Immature natural killer cell (primary cell): Measurements from ENCODE around the gene MTAP. TPM values are rescaled to one million over a fixed set of nuclear protein-coding genes. Genes with fewer than 3 reads are reported as not detected.

Experiments used
- DNase-seq, 3 donors: peaks; one replicate each; pipeline ENCODE4 v3.0.0; 2022; ENCODE audit warnings: mixed read lengths in 1 of 3
- H3K27ac Mint-ChIP-seq, 6 donors: one replicate each; pipeline ENCODE4 v1.8.0; 2020; ENCODE audit warnings: mixed read lengths in 6 of 6, mild to moderate bottlenecking in 5 of 6, inconsistent platforms in 4 of 6, moderate library complexity in 3 of 6
- H3K27me3 Mint-ChIP-seq, 3 donors: one replicate each; pipeline ENCODE4 v1.8.0; 2020 to 2021; ENCODE audit warnings: low read depth in 3 of 3, mild to moderate bottlenecking in 3 of 3, mixed read lengths in 3 of 3, moderate library complexity in 3 of 3, inconsistent platforms in 1 of 3
- H3K36me3 Mint-ChIP-seq, 3 donors: one replicate each; pipeline ENCODE4 v1.8.0; 2020; ENCODE audit warnings: mixed read lengths in 3 of 3, inconsistent platforms in 2 of 3, mild to moderate bottlenecking in 2 of 3
- H3K4me1 Mint-ChIP-seq, 2 donors: one replicate each; pipeline ENCODE4 v1.8.0; 2020; ENCODE audit warnings: inconsistent platforms in 2 of 2, mild to moderate bottlenecking in 2 of 2, mixed read lengths in 2 of 2, moderate library complexity in 1 of 2
- H3K4me3 Mint-ChIP-seq, 5 donors: one replicate each; pipeline ENCODE4 v1.8.0; 2020; ENCODE audit warnings: mild to moderate bottlenecking in 5 of 5, mixed read lengths in 5 of 5, inconsistent platforms in 3 of 5, moderate library complexity in 3 of 5
- H3K9me3 Mint-ChIP-seq, 6 donors: one replicate each; pipeline ENCODE4 v1.8.0; 2020; ENCODE audit warnings: mild to moderate bottlenecking in 6 of 6, mixed read lengths in 6 of 6, inconsistent platforms in 4 of 6, moderate library complexity in 3 of 6
- polyA plus RNA-seq, 3 donors: library from polyadenylated mRNA; unstranded; fragments of 300-500 nt; fragmentation: Illumina TruSeq; gene quantifications; one replicate each; pipeline ENCODE4 v1.2.3, GENCODE V29; 2021

The MTAP gene
- polyA plus RNA-seq, 3 donors from 2014 or later: 7.3 to 10.6 (median 8.6) TPM

- H3K9me3 Mint-ChIP-seq: peaks cover 9 to 42% (median 16%) of the 10 kb centered on the region in 6 donors
- peaks cover 19 to 33% of the 10 kb centered on the region in 2 donors for H3K4me1 Mint-ChIP-seq
- H3K27ac Mint-ChIP-seq: peak overlapping the region in 1 of 6 donors; percentile 23
- H3K27me3 Mint-ChIP-seq: peaks cover 56 to 83% (median 63%) of the 10 kb centered on the region in 3 donors
- H3K4me3 Mint-ChIP-seq: peak overlapping the region; percentile 43 to 79 (median 61)
- H3K36me3 Mint-ChIP-seq: peaks cover under 1 to 5% (median 1%) of the 10 kb centered on the region in 3 donors
- DNase-seq: no peak
These were observed 163.0 kb downstream of the MTAP start for GRCh38 chr9:21965401-21965951.

GRCh38 chr9:21966140-21966851 is 163.9 kb downstream of the MTAP start:
- no peak for DNase-seq
- peaks cover 60 to 82% (median 69%) of the 10 kb centered on the region in 3 donors for H3K27me3 Mint-ChIP-seq
- peak overlapping the region in 2 of 5 donors; percentile 1 to 38 for H3K4me3 Mint-ChIP-seq
- peaks cover 10 to 45% (median 16%) of the 10 kb centered on the region in 6 donors for H3K9me3 Mint-ChIP-seq
- H3K36me3 Mint-ChIP-seq: peaks cover 0 to 7% (median 0%) of the 10 kb centered on the region in 3 donors
- H3K4me1 Mint-ChIP-seq: peaks cover 20 to 36% of the 10 kb centered on the region in 2 donors
- no peak overlapping the region for H3K27ac Mint-ChIP-seq

GRCh38 chr9:21967169-21967568 is 164.7 kb downstream of the MTAP start:
- peaks cover 22 to 38% of the 10 kb centered on the region in 2 donors for H3K4me1 Mint-ChIP-seq
- H3K27ac Mint-ChIP-seq: no peak overlapping the region
- H3K9me3 Mint-ChIP-seq: peaks cover 10 to 51% (median 15%) of the 10 kb centered on the region in 6 donors
- peak overlapping the region in 1 of 5 donors; percentile 43 for H3K4me3 Mint-ChIP-seq
- H3K27me3 Mint-ChIP-seq: peaks cover 64 to 87% (median 72%) of the 10 kb centered on the region in 3 donors
- no peak for DNase-seq
- peaks cover 0 to 9% (median 0%) of the 10 kb centered on the region in 3 donors for H3K36me3 Mint-ChIP-seq

- H3K4me1 Mint-ChIP-seq: peaks cover 22 to 38% of the 10 kb centered on the region in 2 donors
- peaks cover 64 to 89% (median 73%) of the 10 kb centered on the region in 3 donors for H3K27me3 Mint-ChIP-seq
- H3K27ac Mint-ChIP-seq: no peak overlapping the region
- no peak for DNase-seq
- peaks cover 0 to 9% (median 0%) of the 10 kb centered on the region in 3 donors for H3K36me3 Mint-ChIP-seq
- peaks cover 9 to 54% (median 15%) of the 10 kb centered on the region in 6 donors for H3K9me3 Mint-ChIP-seq
- H3K4me3 Mint-ChIP-seq: peak overlapping the region in 2 of 5 donors; percentile 43 to 57
These were observed 165.3 kb downstream of the MTAP start for GRCh38 chr9:21967702-21968101.

GRCh38 chr9:21968331-21969010 is 166.0 kb downstream of the MTAP start:
- Mint-ChIP-seq H3K27me3 (peaks cover 66 to 88% (median 72%) of the 10 kb centered on the region in 3 donors), H3K36me3 (peaks cover 0 to 9% (median 0%) of the 10 kb centered on the region in 3 donors), H3K4me1 (peaks cover 22 to 41% of the 10 kb centered on the region in 2 donors), H3K4me3 (peak overlapping the region; percentile 0 to 58 (median 31)), H3K9me3 (peaks cover 5 to 46% (median 12%) of the 10 kb centered on the region in 6 donors), H3K27ac (peak overlapping the region in 1 of 6 donors; percentile 39)
- DNase-seq: no peak

GRCh38 chr9:21969011-21969940 is 166.8 kb downstream of the MTAP start:
- DNase-seq: no peak
- peak overlapping the region in 1 of 6 donors; percentile 39 for H3K27ac Mint-ChIP-seq
- H3K9me3 Mint-ChIP-seq: peaks cover 0 to 41% (median 11%) of the 10 kb centered on the region in 6 donors
- peak overlapping the region in 3 of 5 donors; percentile 0 to 36 (median 8) for H3K4me3 Mint-ChIP-seq
- peaks cover 25 to 45% of the 10 kb centered on the region in 2 donors for H3K4me1 Mint-ChIP-seq
- peaks cover 0 to 9% (median 0%) of the 10 kb centered on the region in 3 donors for H3K36me3 Mint-ChIP-seq
- peaks cover 63 to 89% (median 68%) of the 10 kb centered on the region in 3 donors for H3K27me3 Mint-ChIP-seq

GRCh38 chr9:21969951-21970799 is 167.7 kb downstream of the MTAP start:
- no peak overlapping the region for H3K27ac Mint-ChIP-seq
- peaks cover 0 to 9% (median 0%) of the 10 kb centered on the region in 3 donors for H3K36me3 Mint-ChIP-seq
- H3K4me3 Mint-ChIP-seq: no peak overlapping the region

GRCh38 chr9:21970800-21971640 is 168.6 kb downstream of the MTAP start:
- Mint-ChIP-seq H3K36me3 (peaks cover 0 to 9% (median 0%) of the 10 kb centered on the region in 3 donors), H3K4me1 (peaks cover 26 to 51% of the 10 kb centered on the region in 2 donors), H3K27ac (peak overlapping the region in 2 of 6 donors; percentile 5 to 11), H3K27me3 (peaks cover 57 to 87% (median 72%) of the 10 kb centered on the region in 3 donors), H3K9me3 (peaks cover 0 to 41% (median 10%) of the 10 kb centered on the region in 6 donors), H3K4me3 (peak overlapping the region in 1 of 5 donors; percentile 46)
- DNase-seq: no peak

More at GRCh38 chr9:21969951-21970799, 167.7 kb downstream of the MTAP start:
- Mint-ChIP-seq H3K9me3 (peaks cover 0 to 41% (median 10%) of the 10 kb centered on the region in 6 donors), H3K4me1 (peaks cover 26 to 52% of the 10 kb centered on the region in 2 donors), H3K27me3 (peaks cover 58 to 87% (median 72%) of the 10 kb centered on the region in 3 donors)
- DNase-seq: no peak

GRCh38 chr9:21972361-21972760 is 169.9 kb downstream of the MTAP start:
- peaks cover 0 to 9% (median 0%) of the 10 kb centered on the region in 3 donors for H3K36me3 Mint-ChIP-seq
- no peak overlapping the region for H3K4me3 Mint-ChIP-seq
- no peak for DNase-seq
- H3K27ac Mint-ChIP-seq: no peak overlapping the region
- peaks cover 0 to 32% (median 8%) of the 10 kb centered on the region in 6 donors for H3K9me3 Mint-ChIP-seq
- peaks cover 25 to 42% of the 10 kb centered on the region in 2 donors for H3K4me1 Mint-ChIP-seq
- H3K27me3 Mint-ChIP-seq: peaks cover 61 to 88% (median 70%) of the 10 kb centered on the region in 3 donors

- Mint-ChIP-seq H3K9me3 (peaks cover 0 to 20% (median 2%) of the 10 kb centered on the region in 6 donors), H3K36me3 (peaks cover 0 to 4% (median 0%) of the 10 kb centered on the region in 3 donors), H3K4me1 (peaks cover 19 to 27% of the 10 kb centered on the region in 2 donors), H3K4me3 (peak overlapping the region; percentile 73 to 86 (median 80)), H3K27ac (no peak overlapping the region), H3K27me3 (peaks cover 45 to 82% (median 54%) of the 10 kb centered on the region in 3 donors)
- DNase-seq: no peak
These were observed 171.9 kb downstream of the MTAP start for GRCh38 chr9:21974343-21974721.

GRCh38 chr9:21974722-21975409 is 172.4 kb downstream of the MTAP start:
- no peak for DNase-seq
- Mint-ChIP-seq H3K36me3 (peaks cover 0 to 4% (median 0%) of the 10 kb centered on the region in 3 donors), H3K27ac (no peak overlapping the region)

More at GRCh38 chr9:21974722-21975409, 172.4 kb downstream of the MTAP start:
- H3K9me3 Mint-ChIP-seq: peaks cover 0 to 18% (median 3%) of the 10 kb centered on the region in 6 donors
- H3K4me1 Mint-ChIP-seq: peaks cover 19 to 27% of the 10 kb centered on the region in 2 donors
- peak overlapping the region; percentile 73 to 86 (median 80) for H3K4me3 Mint-ChIP-seq
- H3K27me3 Mint-ChIP-seq: peaks cover 44 to 82% (median 53%) of the 10 kb centered on the region in 3 donors
